NCI-H226 (cell line): ENCODE data around the gene SUN2.

Source experiments
- DNase-seq: peaks from one replicate; pipeline ENCODE4 v3.0.0-alpha.2; 2015

The SUN2 gene

DNA sequence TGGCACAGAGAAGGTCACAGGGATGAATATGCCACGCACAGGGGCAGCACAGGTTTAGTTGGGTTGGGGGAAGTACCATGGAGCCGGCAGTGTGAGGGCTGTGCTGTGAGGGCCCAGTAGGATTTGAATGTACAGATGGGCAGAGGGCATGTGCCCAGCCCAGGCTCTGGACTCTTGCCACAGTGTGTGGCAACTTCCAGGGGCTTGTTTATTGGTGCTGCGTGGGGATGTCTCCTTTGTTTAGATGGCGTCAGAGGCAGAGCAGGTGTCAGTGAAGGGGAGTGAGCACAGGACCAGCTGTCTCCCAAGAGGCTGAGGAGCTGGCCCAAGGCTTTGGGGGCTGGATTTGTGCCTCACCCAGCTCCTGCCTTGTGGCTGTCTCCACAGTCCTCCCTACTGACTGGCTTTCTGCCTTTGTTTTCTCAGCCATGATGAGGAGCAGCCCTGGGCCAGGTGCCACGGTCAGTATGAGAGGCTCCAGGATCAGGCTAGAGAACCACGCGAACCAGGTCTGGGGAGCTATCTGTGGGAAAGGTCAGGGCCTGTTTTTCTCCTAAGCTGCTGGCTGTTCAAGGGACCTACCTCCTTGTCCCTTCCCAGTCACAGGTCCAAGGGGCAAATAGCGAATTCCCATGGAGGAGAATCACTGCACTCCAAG is 21.9 kb downstream of the SUN2 start:
- DNase-seq, result peak; percentile 51

GRCh38 chr22:38733329-38733723 is 22.5 kb downstream of the SUN2 start:
- no peak for DNase-seq

DNA sequence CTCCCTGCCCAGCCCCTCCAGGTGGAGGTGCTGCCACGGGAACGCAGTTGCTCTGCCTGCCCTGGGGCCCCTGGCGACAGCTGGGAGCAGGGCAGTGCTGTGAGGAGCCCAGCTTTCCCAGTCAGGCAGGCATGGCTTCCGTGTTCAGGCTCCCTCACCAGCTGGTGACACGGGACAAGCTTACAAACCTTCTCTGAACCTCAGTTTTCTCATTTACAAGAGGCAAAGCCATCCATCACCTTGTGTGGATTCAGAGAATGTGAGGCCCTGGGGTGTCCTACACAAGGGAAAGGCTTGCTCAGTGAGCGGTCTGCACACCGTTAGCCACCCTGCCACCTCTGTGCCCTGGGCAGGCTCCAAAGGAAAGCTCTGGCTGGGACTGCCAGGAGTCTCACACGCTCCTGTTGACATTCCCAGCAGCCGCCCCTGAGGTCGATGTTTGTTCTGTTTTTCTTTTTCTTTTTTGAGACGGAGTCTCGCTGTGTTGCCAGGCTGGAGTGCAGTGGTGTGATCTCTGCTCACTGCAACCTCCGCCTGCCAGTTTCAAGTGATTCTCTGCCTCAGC is 23.5 kb downstream of the SUN2 start:
- DNase-seq, result no peak

DNA sequence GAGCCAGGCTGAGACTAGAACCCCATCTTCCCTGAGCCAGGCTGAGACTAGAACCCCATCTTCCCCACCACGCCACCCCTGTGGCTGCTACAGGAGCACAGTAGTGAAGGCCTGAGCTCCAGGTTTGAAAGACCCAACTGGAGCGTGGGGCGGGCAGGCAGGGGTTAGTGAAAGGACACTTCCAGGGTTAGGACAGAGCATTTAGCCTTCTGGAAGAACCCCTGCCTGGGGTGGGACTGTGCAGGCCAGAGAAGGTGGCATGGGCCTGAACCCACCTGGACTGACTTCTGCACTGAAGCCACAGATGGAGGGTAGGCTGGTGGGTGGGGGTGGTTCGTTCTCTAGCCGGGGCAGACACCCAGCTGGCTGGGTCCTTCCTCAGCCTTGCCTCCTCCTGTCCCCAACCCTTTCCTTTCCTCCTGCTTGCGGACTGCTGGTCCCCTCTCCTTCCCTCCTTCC is 24.1 kb downstream of the SUN2 start:
- no peak for DNase-seq

DNA sequence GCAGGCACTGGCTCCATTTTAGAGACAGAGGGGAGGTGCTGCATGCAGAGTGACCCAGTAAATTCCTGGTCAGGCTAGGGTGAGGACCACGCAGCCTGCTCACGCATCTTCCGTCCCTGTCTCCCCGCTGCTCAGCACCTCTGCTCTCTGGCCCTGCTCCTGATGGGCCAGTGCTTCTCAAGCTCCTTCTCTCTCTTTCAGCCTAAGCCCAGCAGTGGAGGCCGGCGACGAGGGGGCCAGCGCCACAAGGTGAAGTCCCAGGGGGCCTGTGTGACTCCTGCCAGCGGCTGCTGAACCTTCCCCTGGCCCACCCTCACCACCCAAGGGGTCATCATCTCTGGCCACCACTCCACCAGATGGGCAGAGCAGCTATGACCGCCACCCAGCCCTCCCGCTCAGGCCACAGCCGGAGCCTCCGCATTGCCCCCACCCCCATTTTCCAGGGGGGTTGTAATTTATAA is 25.4 kb downstream of the SUN2 start:
- DNase-seq, result no peak

- no peak for DNase-seq
Measured at GRCh38 chr22:38729946-38730345, 25.9 kb downstream of the SUN2 start.

- DNase-seq, result no peak
Measured at GRCh38 chr22:38728871-38729796, 26.7 kb downstream of the SUN2 start.

DNA sequence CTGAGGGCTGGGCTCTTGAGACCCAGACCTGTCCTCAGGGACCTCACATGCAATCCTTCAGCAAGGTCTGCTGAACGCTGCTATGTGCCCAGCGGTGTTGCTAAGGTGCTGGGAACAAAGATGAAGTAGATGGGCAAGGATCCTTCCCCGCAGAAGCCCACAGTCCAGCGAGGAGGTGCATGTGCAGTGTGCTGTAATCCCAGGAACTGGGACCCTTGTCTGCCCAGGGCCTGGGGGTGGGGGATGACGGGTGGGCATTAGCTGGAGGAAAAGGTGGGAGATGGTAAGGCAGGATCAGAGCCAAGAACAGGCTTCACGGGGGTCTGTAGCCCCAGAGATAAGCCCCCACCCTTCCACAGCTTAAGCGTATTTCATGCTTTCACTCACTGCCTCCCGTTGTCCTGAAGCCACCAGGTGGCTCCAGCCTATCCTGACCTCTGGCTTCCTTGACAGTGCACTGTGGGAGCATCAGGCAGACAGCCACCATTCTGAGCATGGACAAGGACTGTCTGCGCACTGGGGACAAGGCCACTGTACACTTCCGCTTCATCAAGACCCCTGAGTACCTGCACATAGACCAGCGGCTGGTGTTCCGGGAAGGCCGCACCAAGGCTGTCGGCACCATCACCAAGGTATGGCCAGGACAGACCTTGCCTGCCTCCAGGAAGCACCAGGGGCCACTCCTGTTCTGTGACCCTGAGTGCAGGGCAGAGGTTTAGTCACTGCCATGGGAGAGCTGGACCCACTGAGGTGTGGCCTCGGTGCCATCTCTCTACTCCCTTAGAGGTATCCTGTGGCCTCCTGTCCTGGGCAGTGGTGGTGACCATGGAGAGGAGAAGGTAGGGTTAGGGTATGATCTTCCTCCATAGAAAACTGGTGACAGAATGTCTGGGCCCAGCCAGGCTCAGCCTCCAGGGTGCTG is 28.0 kb downstream of the SUN2 start:
- no peak for DNase-seq

GRCh38 chr22:38727123-38727522 is 28.7 kb downstream of the SUN2 start:
- no peak for DNase-seq

DNA sequence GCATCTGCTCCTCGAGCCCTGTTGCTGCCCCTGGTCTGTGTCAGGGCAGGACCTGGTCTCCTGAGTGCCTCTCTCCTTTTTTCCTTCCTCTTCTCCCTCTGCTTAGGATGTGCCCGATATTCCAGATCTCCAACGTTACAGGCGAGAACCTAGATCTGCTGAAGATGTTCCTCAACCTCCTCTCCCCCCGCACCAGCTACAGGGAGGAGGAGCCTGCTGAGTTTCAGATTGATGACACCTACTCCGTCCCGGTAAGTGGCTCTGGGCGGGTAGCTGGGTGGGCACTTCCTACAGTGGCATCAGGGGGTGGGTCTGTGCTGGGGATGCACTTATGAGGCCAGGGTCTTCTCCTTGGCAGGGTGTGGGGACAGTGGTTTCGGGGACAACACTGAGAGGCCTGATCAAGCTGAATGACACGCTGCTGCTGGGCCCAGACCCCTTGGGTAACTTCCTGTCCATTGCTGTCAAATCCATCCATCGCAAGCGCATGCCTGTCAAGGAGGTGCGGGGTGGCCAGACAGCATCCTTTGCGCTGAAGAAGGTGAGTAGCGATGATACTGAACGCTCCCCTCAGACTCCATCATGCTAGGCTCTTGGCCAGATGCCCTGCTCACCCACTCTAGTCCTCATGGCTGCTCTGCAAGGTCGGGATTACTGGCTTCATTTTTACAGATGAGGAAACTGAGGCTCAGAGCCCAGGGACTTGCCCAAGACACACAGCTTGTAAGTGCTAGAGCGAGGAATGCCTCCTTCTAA is 29.7 kb downstream of the SUN2 start:
- no peak for DNase-seq

DNA sequence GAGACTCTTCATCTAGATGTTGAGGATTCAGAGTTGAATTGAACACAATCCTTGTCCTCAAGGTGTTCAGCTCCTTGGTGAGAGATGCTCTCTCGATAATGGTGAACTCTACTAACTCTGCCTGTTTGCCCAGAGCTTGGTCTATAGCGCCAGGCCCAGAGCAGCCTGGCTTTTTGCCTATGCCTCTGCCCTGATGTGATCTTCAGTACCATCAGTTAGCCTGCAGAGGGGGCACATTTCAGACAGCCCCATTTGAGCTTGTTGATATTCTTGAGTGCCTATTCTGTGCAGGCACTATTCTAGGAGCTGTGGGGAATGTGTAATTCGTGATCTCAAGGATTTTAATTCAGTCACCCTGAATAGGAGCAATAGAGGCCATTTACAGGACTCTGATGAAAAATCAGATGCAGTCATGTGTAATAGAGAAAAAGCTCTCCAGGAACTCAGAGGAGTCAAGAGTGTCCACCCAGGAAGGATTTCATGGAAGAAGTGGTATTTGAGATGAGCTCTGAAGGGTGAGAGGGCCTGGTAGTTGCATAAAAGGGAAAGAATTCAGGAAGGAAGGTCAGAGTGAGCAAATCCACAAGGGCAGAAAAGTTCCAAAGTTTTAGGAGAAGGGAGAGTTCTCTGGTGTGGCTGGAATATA is 30.7 kb downstream of the SUN2 start:
- DNase-seq, result no peak

DNA sequence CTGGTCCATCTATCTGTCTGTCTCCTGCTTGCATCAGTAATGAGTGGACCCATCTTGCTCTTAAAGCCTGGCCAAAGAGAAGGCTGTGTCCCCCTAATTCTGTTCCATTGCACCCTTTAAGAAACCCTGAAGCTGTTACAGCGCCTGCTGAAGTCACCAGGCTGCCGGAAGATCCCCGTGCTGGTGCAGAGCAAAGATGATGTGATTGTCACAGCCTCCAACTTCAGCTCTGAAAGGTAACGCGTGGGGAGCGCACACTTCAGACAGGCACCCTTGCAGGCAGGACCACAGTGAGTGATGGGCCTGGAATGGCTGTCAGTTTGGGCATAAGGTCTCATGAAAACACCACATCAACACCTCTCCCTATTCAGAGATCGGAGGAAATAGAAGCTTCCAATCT is 31.6 kb downstream of the SUN2 start:
- DNase-seq, result no peak

DNA sequence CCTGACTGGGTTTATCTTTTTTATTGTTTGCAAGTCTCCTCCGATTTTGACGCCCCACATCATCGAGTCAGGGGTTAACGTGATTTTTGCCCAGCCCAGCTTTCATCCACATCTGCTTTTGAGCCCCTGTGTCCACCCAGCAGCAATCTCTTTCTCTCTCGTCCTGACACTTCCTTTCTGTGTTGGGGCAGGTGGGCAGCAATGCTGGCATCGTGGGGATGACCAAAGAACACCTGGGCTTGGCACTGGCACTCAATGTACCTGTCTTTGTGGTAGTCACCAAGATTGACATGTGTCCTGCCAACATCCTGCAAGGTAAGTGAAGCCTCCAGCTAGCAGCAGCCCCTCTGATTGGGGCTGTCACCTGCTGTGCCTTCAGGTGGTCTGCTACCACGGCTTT is 34.2 kb downstream of the SUN2 start:
- no peak for DNase-seq

DNA sequence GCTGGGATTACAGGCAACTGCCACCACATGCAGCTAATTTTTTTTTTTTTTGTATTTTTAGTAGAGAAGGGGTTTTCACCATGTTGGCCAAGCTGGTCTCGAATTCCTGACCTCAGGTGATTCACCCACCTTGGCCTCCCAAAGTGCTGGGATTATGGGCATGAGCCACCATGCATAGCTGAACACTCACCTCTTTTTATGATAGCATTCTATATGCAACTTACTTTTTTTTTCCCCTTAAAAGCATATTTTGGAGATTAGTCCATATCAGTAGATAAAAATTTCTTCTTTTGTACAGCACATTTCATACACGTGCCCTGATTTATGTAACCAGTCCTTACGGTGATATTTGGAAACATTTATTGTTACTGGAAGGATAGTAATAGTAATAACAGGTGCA is 35.4 kb downstream of the SUN2 start:
- DNase-seq, result no peak

- no peak for DNase-seq
Measured at GRCh38 chr22:38719196-38719595, 36.6 kb downstream of the SUN2 start.

- DNase-seq, result peak; percentile 55
Measured at GRCh38 chr22:38718414-38718813, 37.4 kb downstream of the SUN2 start.

- DNase-seq, result no peak
Measured at GRCh38 chr22:38717244-38717643, 38.6 kb downstream of the SUN2 start.

DNA sequence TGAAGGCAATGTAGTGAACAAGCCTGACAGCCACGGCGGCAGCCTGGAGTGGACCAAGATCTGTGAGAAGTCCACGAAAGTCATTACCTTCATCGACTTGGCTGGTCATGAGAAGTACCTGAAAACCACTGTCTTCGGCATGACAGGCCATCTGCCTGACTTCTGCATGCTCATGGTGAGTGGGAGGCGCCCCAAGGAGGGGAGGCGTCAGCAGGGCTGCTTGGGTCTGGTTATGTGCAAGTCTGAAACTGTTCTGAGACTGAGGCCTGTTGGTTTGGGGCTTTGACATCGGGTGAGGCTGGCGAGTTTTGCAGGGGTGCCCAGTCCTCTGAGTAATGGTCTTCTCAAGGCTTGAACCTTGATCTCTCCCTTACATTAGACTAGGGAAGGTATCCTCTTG is 39.0 kb downstream of the SUN2 start:
- DNase-seq, result no peak

GRCh38 chr22:38716271-38716670 is 39.5 kb downstream of the SUN2 start:
- no peak for DNase-seq

- DNase-seq, result no peak
Measured at GRCh38 chr22:38715852-38716251, 39.9 kb downstream of the SUN2 start.

- no peak for DNase-seq
Measured at GRCh38 chr22:38715176-38715764, 40.5 kb downstream of the SUN2 start.
